Forelimb muscle (tissue), 1 donor: Measurements from ENCODE around the gene TP53AIP1. TPM values are rescaled to one million over a fixed set of nuclear protein-coding genes. Genes with fewer than 3 reads are reported as not detected.
"Not testable (repeated sequence)": the region's sequence is repeated elsewhere in the genome, so short reads cannot be mapped to it uniquely, and the experiment has no call there.

ENCODE experiments used
- DNase-seq: peaks from one replicate; pipeline ENCODE4 v3.0.0-alpha.2; 2013; ENCODE audit warnings: low read depth
- polyA plus RNA-seq: library from polyadenylated mRNA; unstranded; fragments of 120-200 nt; gene quantifications from one replicate; pipeline ENCODE4 v1.2.1, GENCODE V29; 2013; ENCODE audit not compliant: insufficient read length

Gene TP53AIP1
- polyA plus RNA-seq, 1 donor: 0.10 TPM

DNA sequence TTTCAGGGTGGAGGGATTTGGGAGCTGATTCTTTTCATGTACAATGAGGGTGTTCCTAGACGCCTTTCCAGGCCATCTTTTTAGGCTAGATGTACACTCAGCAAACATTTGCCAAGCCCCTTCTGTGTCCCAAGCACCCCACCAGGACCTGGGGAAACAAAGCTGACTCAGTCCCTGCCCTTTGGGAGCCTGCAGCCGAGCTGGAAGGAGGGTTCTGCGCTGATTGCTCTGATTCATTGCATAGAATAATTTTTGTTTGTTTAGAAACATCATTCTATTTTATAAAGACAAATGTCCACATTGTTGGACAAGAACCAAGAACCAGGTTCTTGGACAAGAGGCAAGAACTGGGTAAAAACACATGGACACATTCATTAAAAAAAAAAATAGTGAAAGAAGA, 16.7 kb downstream of the TP53AIP1 start:
- DNase-seq: no peak

- DNase-seq: no peak
Measured at GRCh38 chr11:128925250-128925600, 17.4 kb downstream of the TP53AIP1 start.

DNA sequence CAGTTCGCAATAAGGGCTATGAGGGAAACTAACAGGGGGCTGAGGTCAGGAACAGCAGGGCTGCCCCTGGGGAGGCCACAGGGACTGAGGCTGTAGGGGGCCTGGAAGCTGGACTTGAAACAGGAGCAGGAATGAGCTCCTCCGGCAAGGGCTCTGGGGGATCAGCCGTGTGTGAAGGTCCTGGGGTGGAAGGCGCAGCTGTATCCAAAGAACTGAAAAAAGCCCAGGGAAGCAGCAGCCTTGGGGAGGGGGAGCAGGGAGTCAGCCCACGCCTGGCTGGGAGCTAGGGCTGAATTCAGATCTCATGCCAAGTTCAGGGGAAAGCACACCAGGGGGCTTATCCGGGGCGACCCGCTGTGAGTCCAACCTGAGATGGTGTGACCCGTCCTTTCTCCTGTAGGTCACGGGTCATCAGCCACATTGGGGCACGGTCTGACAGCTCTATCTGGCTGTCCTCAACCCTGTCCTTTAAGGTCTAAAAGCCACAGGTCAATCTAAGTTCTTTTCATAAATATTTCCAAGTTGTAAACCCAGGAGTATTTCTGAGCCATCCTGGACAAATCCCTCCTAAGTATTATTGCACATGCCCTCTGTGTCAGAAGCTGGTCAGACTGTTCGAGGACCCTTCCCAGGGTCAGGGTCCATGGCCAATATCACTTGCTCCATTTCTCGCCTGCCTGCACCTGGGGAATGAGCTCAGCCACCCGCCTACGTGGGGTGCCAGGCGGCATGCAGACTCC, 18.0 kb downstream of the TP53AIP1 start:
- DNase-seq: no peak

DNA sequence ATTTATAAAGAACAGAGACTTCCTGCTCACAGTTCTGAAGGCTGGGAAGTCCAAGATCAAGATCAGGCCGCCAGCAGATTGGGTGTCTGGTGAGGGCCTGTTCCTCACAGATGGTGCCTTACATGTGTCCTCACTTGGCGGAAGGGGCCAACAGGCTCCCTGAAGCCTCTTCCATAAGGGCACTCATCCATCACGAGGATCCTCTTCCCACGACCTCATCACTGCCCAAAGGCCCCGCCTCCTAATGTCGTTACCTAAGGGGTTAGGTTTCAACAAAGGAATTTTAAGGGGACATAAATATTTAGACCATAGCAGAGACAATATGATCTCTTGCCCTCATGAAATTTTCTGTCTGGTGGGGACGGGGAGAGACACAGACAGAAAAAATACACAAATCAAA, 18.6 kb downstream of the TP53AIP1 start:
- no peak for DNase-seq

DNA sequence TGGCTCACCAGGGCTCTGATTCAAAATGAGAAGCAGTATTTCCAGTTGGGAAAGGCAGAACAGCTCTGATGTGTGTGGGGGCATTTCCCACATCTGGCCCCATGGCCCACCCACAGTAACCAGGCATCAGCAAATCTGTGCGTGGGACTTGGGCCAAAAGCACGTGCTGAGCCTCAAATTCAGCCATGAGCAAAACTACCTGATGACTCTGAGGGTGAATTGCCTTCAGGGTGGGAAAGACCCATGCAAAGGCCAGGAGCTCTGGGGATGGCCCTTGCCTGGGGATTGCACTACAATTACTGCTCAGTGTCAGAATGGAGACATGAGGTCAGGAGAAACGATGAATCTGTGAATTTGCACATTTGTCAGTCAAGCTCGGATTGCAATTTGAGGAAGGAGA, 20.9 kb downstream of the TP53AIP1 start:
- DNase-seq: no peak

DNA sequence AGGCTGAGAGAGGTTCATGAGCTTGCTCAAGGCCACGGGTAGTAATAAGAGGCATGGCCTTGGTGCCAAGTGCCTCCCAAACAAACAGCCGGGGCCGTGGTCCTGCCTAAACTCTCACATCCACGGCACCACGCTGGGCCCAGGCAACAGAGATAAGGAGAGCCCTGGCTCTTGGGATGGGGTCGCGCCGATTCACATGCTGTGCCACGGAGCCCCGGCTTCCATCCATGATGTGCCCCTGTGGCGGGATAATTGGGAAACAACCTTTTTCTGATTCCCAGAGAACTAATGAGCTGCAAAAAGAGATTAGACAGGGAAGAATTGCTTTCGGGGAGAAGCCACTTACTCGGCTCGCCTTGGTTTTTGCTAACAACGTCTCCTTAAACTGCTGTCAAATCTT, 22.0 kb downstream of the TP53AIP1 start:
- no peak for DNase-seq

DNA sequence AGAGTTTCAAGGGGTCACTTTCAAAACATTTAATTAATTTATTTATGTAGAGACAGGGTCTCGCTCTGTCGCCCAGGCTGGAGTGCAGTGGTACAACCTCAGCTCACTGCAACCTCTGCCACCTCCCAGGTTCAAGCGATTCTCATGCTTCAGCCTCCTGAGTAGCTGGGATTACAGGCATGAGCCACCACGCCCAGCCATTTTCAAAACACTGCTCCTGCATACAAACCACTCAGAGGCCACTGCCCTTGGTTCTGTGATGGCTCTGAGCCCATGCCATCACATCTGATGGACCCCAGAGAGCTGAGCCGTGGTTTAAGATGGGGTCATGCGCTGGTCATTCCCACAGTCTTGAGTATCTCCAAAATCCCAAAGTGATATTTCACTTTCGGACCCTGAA, 23.0 kb downstream of the TP53AIP1 start:
- DNase-seq: not testable (repeated sequence)

GRCh38 chr11:128919216-128919615, 23.5 kb downstream of the TP53AIP1 start:
- no peak for DNase-seq

GRCh38 chr11:128917144-128917724, 25.4 kb downstream of the TP53AIP1 start:
- no peak for DNase-seq

GRCh38 chr11:128916681-128917080, 26.0 kb downstream of the TP53AIP1 start:
- no peak for DNase-seq

DNA sequence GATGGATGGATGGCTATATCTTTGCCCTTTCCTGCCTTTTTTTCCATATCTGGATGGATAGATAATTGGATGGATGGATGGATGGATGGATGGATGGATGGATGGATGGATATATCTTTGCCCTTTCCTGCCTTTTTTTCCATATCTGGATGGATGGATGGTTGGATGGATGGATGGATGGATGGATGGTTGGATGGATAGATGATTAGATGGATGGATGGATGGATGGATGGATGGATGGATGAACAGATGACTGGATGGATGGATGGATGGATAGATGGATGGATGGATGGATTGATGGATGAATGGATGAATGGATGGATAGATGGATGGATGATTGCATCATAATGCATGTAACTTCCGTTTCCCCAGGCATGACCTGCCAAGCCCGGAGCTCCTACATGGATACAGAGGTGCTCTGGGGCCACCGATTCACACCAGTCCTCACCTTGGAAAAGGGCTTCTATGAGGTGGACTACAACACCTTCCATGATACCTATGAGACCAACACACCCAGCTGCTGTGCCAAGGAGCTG, 26.6 kb downstream of the TP53AIP1 start:
- no peak for DNase-seq

- no peak for DNase-seq
Measured at GRCh38 chr11:128915149-128915521, 27.5 kb downstream of the TP53AIP1 start.

GRCh38 chr11:128914216-128915148, 28.2 kb downstream of the TP53AIP1 start:
- DNase-seq: no peak

DNA sequence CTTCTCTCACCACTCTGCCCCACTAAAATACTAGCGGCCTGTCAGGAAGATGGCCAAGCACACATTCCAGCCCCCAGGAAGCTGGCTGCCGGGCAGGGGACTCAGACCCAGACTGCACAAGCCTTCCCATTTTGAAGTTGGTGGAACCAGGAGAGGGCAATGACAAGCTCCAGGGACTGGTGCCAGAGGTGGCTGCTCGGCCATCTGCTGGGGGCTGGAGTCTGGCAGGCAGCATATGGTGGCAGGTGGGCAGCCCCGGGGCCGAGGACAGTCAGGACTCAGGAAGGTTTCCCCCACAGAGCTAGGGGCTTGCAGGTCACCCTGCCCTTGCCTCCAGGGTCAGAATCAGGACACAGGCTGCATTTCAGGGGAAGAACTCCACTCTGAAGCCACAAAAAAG, 28.9 kb downstream of the TP53AIP1 start:
- DNase-seq: no peak

- no peak for DNase-seq
Measured at GRCh38 chr11:128911701-128912100, 31.0 kb downstream of the TP53AIP1 start.

- no peak for DNase-seq
Measured at GRCh38 chr11:128911239-128911638, 31.4 kb downstream of the TP53AIP1 start.

DNA sequence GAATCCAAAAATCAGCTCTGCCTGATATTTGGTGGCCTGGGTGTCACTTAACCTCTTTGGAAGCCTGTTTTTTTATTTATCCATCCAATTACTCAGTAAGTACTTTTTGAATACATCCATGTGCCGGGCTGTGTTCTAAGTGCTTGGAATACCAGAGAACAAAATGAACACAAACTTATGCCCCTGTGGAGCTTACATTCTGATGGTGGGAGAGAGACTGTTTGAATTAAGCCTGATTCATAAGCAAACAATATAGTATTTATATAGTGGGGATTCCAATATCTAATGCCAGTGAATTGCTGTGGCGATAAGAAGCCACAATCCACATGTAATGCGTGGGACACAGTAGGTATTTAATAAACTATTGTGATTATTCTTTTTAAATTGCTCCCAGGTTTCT, 32.1 kb downstream of the TP53AIP1 start:
- no peak for DNase-seq

DNA sequence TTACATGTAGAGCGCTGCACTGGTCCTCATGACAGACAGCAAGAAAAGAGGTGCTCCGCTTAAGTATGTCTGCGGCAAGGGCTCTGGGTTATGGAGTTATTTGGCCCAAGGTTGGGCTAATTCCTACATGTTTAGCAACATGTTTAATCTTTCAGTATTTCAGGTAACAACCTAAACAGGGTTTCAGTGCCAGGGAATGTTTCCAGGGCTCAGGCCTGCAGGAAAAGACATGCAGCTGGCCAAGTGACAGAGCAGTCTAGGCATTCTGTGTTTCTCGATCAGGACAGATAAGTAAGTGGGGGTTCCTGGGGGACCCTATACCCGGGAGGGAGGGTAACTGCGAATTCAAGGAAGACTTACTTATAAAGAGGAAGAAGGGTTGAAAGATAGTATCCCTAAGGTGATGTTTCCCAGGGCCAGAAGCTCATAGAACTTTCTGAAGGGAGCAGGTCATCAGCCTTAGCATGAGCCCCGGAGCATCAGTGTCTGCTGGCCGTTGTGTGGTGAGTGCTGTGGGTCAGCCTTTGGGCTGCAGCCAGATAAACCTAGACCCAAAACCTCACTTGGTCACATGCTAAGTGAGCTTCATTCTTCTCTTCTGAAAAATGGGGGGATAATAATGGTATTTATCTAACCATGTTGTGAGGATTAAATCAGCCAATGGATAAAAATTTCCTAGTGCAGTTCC, 33.1 kb downstream of the TP53AIP1 start:
- DNase-seq: no peak

DNA sequence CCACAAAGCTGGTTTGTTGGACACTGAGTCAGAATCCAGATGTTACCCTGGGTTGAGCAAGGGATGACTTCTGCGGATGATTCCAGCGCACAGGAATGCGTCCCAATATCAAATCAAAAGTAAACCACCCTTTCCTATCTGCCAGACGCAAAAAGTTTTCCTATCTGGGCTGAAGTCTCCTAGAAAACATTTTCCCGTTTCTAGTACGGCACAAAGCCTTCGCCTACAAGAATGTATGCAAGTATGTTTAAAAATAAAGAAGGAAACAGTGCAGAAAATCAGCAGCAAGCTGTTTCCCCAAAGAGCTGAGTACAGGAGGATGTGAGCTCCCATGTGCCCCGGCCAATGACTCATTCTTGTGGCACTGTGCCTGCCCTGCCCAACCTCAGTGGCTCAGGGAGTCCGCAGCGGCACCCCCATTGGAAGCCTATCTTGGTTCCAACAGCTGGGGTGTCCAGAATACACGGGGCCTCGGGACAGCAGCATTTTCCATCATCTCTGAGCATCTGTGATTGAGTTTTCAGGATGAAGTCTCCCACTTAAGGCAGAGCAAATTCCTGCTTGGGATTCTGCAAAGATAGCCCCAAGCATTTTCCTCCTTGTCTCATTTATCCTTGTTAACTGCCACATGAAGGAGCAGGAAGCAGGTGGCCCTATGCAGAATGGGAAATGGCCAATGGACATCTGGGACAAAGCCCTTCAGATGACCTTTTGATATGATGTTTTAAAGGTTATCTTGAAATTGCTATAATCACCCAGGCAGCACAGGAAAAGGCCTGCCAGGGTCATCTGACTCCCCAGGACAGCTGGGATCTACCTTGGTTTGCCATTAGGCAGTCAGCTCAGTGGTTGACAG, 34.1 kb downstream of the TP53AIP1 start:
- DNase-seq: no peak

GRCh38 chr11:128907585-128907984, 35.1 kb downstream of the TP53AIP1 start:
- no peak for DNase-seq
